Measurements from ENCODE around the gene MICU1. TPM values are rescaled to one million over a fixed set of nuclear protein-coding genes. Genes with fewer than 3 reads are reported as not detected.

The MICU1 gene
- total RNA-seq, 1 experiment from 2014 or later = 39.4 TPM

DNA sequence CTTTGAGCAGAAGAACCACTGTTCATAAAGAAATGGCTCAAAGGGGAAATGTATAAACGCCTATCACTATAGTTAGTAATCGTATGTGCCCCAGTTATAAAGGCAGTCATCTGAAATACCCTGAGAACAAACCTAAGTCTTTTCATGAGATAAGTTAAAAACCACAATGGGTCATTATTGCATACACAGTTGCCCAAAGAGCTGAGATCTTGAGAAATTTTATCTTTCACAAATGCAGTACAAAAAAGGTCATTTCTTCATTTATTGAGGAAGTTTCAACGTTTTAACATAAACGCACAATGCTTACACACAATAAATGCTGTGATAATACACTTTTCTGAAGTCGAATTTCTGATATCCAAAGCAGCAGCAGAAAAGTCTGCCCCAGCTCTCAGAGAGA, 114.4 kb downstream of the MICU1 start:
- no peaks in the 10 kb centered on the region for H3K36me3 ChIP-seq (ENCODE audit: control insufficient read depth in 1 of 2, insufficient read depth in 2 of 2, low read length in 2 of 2)
- no peaks in the 10 kb centered on the region; the same call in 1 of the 2 replicates for H4K20me1 ChIP-seq (ENCODE audit: insufficient read depth)
- H3K27ac ChIP-seq (ENCODE audit: low read depth, low read length) = no peak overlapping the region
- H2AFZ ChIP-seq (ENCODE audit: low read depth, low read length, poor library complexity, severe bottlenecking) = no peak overlapping the region
- H3K9me2 ChIP-seq (ENCODE audit: insufficient read depth) = no peaks in the 10 kb centered on the region
- H3K27me3 ChIP-seq (ENCODE audit: insufficient read depth, low read length) = no peaks in the 10 kb centered on the region
- H3K9ac ChIP-seq (ENCODE audit: low read length) = no peak overlapping the region
- no peaks in the 10 kb centered on the region for H3K4me1 ChIP-seq (ENCODE audit: control insufficient read depth in 1 of 2, insufficient read depth in 2 of 2, low read length in 2 of 2)
- ChIA-PET RAD21 (ENCODE audit: low non-redundant PET in 1 of 2, low total read pairs in 2 of 2, uncharacterized antibody in 2 of 2, unreplicated experiment in 2 of 2) (no interaction called here), POLR2A (no interaction called here), CTCF (no interaction called here)
- no peak for DNase-seq (ENCODE audit: low read depth, low spot score)
- intact Hi-C loops (cut with micrococcal nuclease) = no loop called here
- BruUV-seq (replicated peaks) = no TSS peak
- no peak for ATAC-seq
- no peak overlapping the region for H3K4me3 ChIP-seq (replicated peaks in 1 of 2; ENCODE audit: low read depth in 1 of 2, low read length in 2 of 2)
- TF ChIP-seq YY1 (IDR thresholded peaks at IDR 0.05; ENCODE audit: extremely low read depth, insufficient replicate concordance, low read depth, low read length) = no peak
- TF ChIP-seq FOSL1 (IDR thresholded peaks at IDR 0.05; ENCODE audit: low read depth) = no peak
- TF ChIP-seq JUND (IDR thresholded peaks at IDR 0.05) = no peak
- H3K4me2 ChIP-seq (ENCODE audit: low read length) = no peak overlapping the region
- no peaks in the 10 kb centered on the region for H3K9me3 ChIP-seq (ENCODE audit: control insufficient read depth in 1 of 2, insufficient read depth in 1 of 2, low read depth in 1 of 2, low read length in 2 of 2)
- no peaks in the 10 kb centered on the region for H3K79me2 ChIP-seq (ENCODE audit: insufficient read depth, low read length)

DNA sequence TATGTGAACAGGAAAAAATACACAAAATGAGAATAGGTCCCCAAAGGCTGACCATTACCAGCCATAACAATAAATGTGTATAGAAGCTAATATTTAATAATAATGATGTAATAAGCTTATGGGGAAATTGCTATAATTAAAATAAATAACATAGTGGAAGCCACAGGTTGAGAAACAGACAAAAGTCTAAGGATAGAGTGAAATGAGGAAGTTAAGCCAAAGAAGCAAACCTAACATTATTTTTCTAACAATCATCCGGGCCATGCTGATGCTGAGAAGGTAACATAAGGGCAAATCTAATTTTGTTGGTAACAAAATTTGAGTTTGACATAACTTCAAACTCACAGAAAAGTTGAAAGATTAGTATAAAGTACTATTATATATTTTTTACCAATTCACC, 115.9 kb downstream of the MICU1 start:
- ChIA-PET POLR2A (no interaction called here), CTCF (no interaction called here), RAD21 (ENCODE audit: low non-redundant PET in 1 of 2, low total read pairs in 2 of 2, uncharacterized antibody in 2 of 2, unreplicated experiment in 2 of 2) (no interaction called here)
- Histone ChIP-seq H3K9me3 (ENCODE audit: control insufficient read depth in 1 of 2, insufficient read depth in 1 of 2, low read depth in 1 of 2, low read length in 2 of 2) (no peaks in the 10 kb centered on the region), H3K9ac (ENCODE audit: low read length) (no peak overlapping the region), H3K4me3 (replicated peaks in 1 of 2; ENCODE audit: low read depth in 1 of 2, low read length in 2 of 2) (no peak overlapping the region), H2AFZ (ENCODE audit: low read depth, low read length, poor library complexity, severe bottlenecking) (no peak overlapping the region), H3K9me2 (ENCODE audit: insufficient read depth) (no peaks in the 10 kb centered on the region), H3K4me1 (ENCODE audit: control insufficient read depth in 1 of 2, insufficient read depth in 2 of 2, low read length in 2 of 2) (no peaks in the 10 kb centered on the region), H3K27ac (ENCODE audit: low read depth, low read length) (no peak overlapping the region), H3K36me3 (ENCODE audit: control insufficient read depth in 1 of 2, insufficient read depth in 2 of 2, low read length in 2 of 2) (no peaks in the 10 kb centered on the region), H3K4me2 (ENCODE audit: low read length) (no peak overlapping the region), H3K27me3 (ENCODE audit: insufficient read depth, low read length) (no peaks in the 10 kb centered on the region), H3K79me2 (ENCODE audit: insufficient read depth, low read length) (no peaks in the 10 kb centered on the region), H4K20me1 (ENCODE audit: insufficient read depth) (no peaks in the 10 kb centered on the region; the same call in 1 of the 2 replicates)
- no peak for DNase-seq (ENCODE audit: low read depth, low spot score)
- BruUV-seq (replicated peaks) = no TSS peak
- intact Hi-C loops (cut with micrococcal nuclease) = no loop called here
- no peak for ATAC-seq
- TF ChIP-seq EGR1 (IDR thresholded peaks at IDR 0.05; ENCODE audit: low read depth) (no peak), FOSL1 (IDR thresholded peaks at IDR 0.05; ENCODE audit: low read depth) (no peak), YY1 (IDR thresholded peaks at IDR 0.05; ENCODE audit: extremely low read depth, insufficient replicate concordance, low read depth, low read length) (no peak), ZNF274 (IDR thresholded peaks at IDR 0.05; ENCODE audit: low read depth, low read length) (no peak), ELF1 (IDR thresholded peaks at IDR 0.05; ENCODE audit: borderline replicate concordance, low read depth) (no peak), POLR2A (IDR thresholded peaks at IDR 0.05; ENCODE audit: borderline replicate concordance, extremely low read depth, insufficient read depth, insufficient read length) (no peak), ZFX (IDR thresholded peaks at IDR 0.05) (no peak), JUND (IDR thresholded peaks at IDR 0.05) (no peak), CBX3 (IDR thresholded peaks at IDR 0.05; ENCODE audit: low read depth) (no peak), EZH2phosphoT487 (IDR thresholded peaks at IDR 0.05; ENCODE audit: borderline replicate concordance) (no peak), RAD21 (IDR thresholded peaks at IDR 0.05; ENCODE audit: low read depth) (no peak)
- TF ChIP-seq, protein P1, sequence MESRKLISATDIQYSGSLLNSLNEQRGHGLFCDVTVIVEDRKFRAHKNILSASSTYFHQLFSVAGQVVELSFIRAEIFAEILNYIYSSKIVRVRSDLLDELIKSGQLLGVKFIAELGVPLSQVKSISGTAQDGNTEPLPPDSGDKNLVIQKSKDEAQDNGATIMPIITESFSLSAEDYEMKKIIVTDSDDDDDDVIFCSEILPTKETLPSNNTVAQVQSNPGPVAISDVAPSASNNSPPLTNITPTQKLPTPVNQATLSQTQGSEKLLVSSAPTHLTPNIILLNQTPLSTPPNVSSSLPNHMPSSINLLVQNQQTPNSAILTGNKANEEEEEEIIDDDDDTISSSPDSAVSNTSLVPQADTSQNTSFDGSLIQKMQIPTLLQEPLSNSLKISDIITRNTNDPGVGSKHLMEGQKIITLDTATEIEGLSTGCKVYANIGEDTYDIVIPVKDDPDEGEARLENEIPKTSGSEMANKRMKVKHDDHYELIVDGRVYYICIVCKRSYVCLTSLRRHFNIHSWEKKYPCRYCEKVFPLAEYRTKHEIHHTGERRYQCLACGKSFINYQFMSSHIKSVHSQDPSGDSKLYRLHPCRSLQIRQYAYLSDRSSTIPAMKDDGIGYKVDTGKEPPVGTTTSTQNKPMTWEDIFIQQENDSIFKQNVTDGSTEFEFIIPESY (IDR thresholded peaks at IDR 0.05; ENCODE audit: extremely low read depth, insufficient replicate concordance, low read length) = no peak
- TF ChIP-seq, protein P2, sequence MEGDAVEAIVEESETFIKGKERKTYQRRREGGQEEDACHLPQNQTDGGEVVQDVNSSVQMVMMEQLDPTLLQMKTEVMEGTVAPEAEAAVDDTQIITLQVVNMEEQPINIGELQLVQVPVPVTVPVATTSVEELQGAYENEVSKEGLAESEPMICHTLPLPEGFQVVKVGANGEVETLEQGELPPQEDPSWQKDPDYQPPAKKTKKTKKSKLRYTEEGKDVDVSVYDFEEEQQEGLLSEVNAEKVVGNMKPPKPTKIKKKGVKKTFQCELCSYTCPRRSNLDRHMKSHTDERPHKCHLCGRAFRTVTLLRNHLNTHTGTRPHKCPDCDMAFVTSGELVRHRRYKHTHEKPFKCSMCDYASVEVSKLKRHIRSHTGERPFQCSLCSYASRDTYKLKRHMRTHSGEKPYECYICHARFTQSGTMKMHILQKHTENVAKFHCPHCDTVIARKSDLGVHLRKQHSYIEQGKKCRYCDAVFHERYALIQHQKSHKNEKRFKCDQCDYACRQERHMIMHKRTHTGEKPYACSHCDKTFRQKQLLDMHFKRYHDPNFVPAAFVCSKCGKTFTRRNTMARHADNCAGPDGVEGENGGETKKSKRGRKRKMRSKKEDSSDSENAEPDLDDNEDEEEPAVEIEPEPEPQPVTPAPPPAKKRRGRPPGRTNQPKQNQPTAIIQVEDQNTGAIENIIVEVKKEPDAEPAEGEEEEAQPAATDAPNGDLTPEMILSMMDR (IDR thresholded peaks at IDR 0.05 in 2 of 3, conservative IDR thresholded peaks at IDR 0.05 in 1 of 3; ENCODE audit: borderline replicate concordance in 1 of 3, insufficient read depth in 1 of 3, low read depth in 2 of 3, low read length in 2 of 3) = no peak
- TF ChIP-seq, protein P3, sequence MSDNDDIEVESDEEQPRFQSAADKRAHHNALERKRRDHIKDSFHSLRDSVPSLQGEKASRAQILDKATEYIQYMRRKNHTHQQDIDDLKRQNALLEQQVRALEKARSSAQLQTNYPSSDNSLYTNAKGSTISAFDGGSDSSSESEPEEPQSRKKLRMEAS (IDR thresholded peaks at IDR 0.05) = no peak
- TF ChIP-seq, protein P4, sequence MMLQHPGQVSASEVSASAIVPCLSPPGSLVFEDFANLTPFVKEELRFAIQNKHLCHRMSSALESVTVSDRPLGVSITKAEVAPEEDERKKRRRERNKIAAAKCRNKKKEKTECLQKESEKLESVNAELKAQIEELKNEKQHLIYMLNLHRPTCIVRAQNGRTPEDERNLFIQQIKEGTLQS (IDR thresholded peaks at IDR 0.05) = no peak

Data from HCT116 (cell line).